Measurements from ENCODE around the gene POLE2. TPM values are rescaled to one million over a fixed set of nuclear protein-coding genes. Genes with fewer than 3 reads are reported as not detected.

POLE2 gene
- total RNA-seq, 3 donors from 2014 or later, result 1.7 to 8.1 (median 2.9) TPM

GRCh38 chr14:49692193-49692757 lies 4.3 kb upstream of the POLE2 start:
- Histone ChIP-seq H3K4me1 (ENCODE audit: low read depth) (peaks cover 13% of the 10 kb centered on the region), H3K4me3 (no peak overlapping the region), H3K9me3 (no peaks in the 10 kb centered on the region), H3K36me3 (ENCODE audit: low read depth) (no peaks in the 10 kb centered on the region)
- intact Hi-C loops (cut with DNase I, micrococcal nuclease), result no loop called here
- TF ChIP-seq CTCF (IDR thresholded peaks at IDR 0.05), result no peak
- DNase-seq (no peak), ATAC-seq (no peak)

GRCh38 chr14:49691031-49691430 lies 3.0 kb upstream of the POLE2 start:
- DNase-seq (no peak), ATAC-seq (no peak)
- intact Hi-C loops (cut with DNase I, micrococcal nuclease), result no loop called here
- H3K4me3 ChIP-seq, result no peak overlapping the region
- no peaks in the 10 kb centered on the region for H3K36me3 ChIP-seq (ENCODE audit: low read depth)
- peaks cover 13% of the 10 kb centered on the region for H3K4me1 ChIP-seq (ENCODE audit: low read depth)
- H3K9me3 ChIP-seq, result no peaks in the 10 kb centered on the region
- TF ChIP-seq CTCF (IDR thresholded peaks at IDR 0.05), result no peak

- no peak for TF ChIP-seq CTCF (IDR thresholded peaks at IDR 0.05)
- Histone ChIP-seq H3K9me3 (no peaks in the 10 kb centered on the region), H3K4me1 (ENCODE audit: low read depth) (peaks cover 4% of the 10 kb centered on the region), H3K4me3 (no peak overlapping the region), H3K36me3 (ENCODE audit: low read depth) (no peaks in the 10 kb centered on the region)
- ATAC-seq, result no peak
- intact Hi-C loops (cut with DNase I, micrococcal nuclease), result no loop called here
- no peak for DNase-seq
These were observed 652 bp upstream of the POLE2 start for GRCh38 chr14:49688701-49689030.

GRCh38 chr14:49686425-49686824 lies 1.6 kb downstream of the POLE2 start:
- Histone ChIP-seq H3K4me3 (no peak overlapping the region), H3K9me3 (no peaks in the 10 kb centered on the region), H3K36me3 (ENCODE audit: low read depth) (no peaks in the 10 kb centered on the region), H3K4me1 (ENCODE audit: low read depth) (peaks cover 4% of the 10 kb centered on the region)
- DNase-seq (no peak), ATAC-seq (no peak)
- no peak for TF ChIP-seq CTCF (IDR thresholded peaks at IDR 0.05)
- intact Hi-C loops (cut with DNase I, micrococcal nuclease), result no loop called here

- intact Hi-C loops (cut with DNase I, micrococcal nuclease), result no loop called here
- no peak for TF ChIP-seq CTCF (IDR thresholded peaks at IDR 0.05)
- no peak overlapping the region for H3K4me3 ChIP-seq
- no peaks in the 10 kb centered on the region for H3K36me3 ChIP-seq (ENCODE audit: low read depth)
- ATAC-seq, result no peak
- H3K4me1 ChIP-seq (ENCODE audit: low read depth), result no peaks in the 10 kb centered on the region
- DNase-seq, result no peak
- H3K9me3 ChIP-seq, result no peaks in the 10 kb centered on the region
These were observed 8.7 kb downstream of the POLE2 start for GRCh38 chr14:49679271-49679670.

GRCh38 chr14:49677643-49678042 lies 10.4 kb downstream of the POLE2 start:
- DNase-seq (no peak), ATAC-seq (no peak)
- H3K9me3 ChIP-seq, result no peaks in the 10 kb centered on the region
- H3K4me3 ChIP-seq, result no peak overlapping the region
- TF ChIP-seq CTCF (IDR thresholded peaks at IDR 0.05), result no peak
- no peaks in the 10 kb centered on the region for H3K36me3 ChIP-seq (ENCODE audit: low read depth)
- no peaks in the 10 kb centered on the region for H3K4me1 ChIP-seq (ENCODE audit: low read depth)
- intact Hi-C loops (cut with DNase I, micrococcal nuclease), result no loop called here
